Liver (tissue), 9 donors: Measurements from ENCODE around the gene TSTD1. TPM values are rescaled to one million over a fixed set of nuclear protein-coding genes. Genes with fewer than 3 reads are reported as not detected.

Experiments
- DNase-seq: peaks from one replicate; pipeline ENCODE4 v3.0.0-alpha.2; 2017; ENCODE audit warnings: low spot score
- H3K27ac ChIP-seq, 2 donors: one replicate each; pipeline ENCODE4 v1.7.0; 2013; ENCODE audit warnings: inconsistent platforms in 2 of 2, low read length in 2 of 2, control low read depth in 1 of 2, low read depth in 1 of 2, mild to moderate bottlenecking in 1 of 2
- H3K27me3 ChIP-seq, 4 donors: one replicate each; pipeline versions ENCODE4 v1.6.1 to v1.7.0; 2013; ENCODE audit warnings: low read length in 3 of 4, inconsistent platforms in 1 of 4, mild to moderate bottlenecking in 1 of 4, moderate library complexity in 1 of 4; ENCODE audit not compliant: control insufficient read depth in 4 of 4, insufficient read depth in 4 of 4
- H3K36me3 ChIP-seq, 4 donors: one replicate each; pipeline versions ENCODE4 v1.6.1 to v1.7.0; 2013; ENCODE audit warnings: low read length in 3 of 4, mild to moderate bottlenecking in 3 of 4, low read depth in 1 of 4, moderate library complexity in 1 of 4; ENCODE audit not compliant: control insufficient read depth in 4 of 4, insufficient read depth in 3 of 4
- H3K4me1 ChIP-seq, 4 donors: one replicate each; pipeline versions ENCODE4 v1.6.1 to v1.7.0; 2013; ENCODE audit warnings: low read length in 3 of 4, mild to moderate bottlenecking in 3 of 4, moderate library complexity in 1 of 4; ENCODE audit not compliant: control insufficient read depth in 4 of 4, insufficient read depth in 4 of 4
- H3K4me3 ChIP-seq, 3 donors: one replicate each; pipeline versions ENCODE4 v1.6.1 to v1.7.0; 2013; ENCODE audit warnings: low read length in 3 of 3, control low read depth in 1 of 3, low read depth in 1 of 3, mild to moderate bottlenecking in 1 of 3
- H3K9ac ChIP-seq, 2 donors: one replicate each; pipeline ENCODE4 v1.7.0; 2013; ENCODE audit warnings: low read length in 2 of 2, mild to moderate bottlenecking in 2 of 2, moderate library complexity in 2 of 2, control low read depth in 1 of 2, low read depth in 1 of 2
- H3K9me3 ChIP-seq, 4 donors: one replicate each; pipeline versions ENCODE4 v1.6.1 to v1.7.0; 2013; ENCODE audit warnings: low read length in 3 of 4; ENCODE audit not compliant: control insufficient read depth in 4 of 4
- CTCF ChIP-seq: fragments of 150-350 bp; IDR thresholded peaks from 2 replicates; pipeline ENCODE4 v1.5.1; 2017; ENCODE audit warnings: improper control_type of control experiment, low read depth, low read length; ENCODE audit not compliant: missing input control
- EGR1 ChIP-seq, 2 donors: IDR thresholded peaks; 2 replicates each; pipeline ENCODE4 v1.6.1; 2016 to 2018; ENCODE audit warnings: antibody characterized with exemption in 2 of 2, low read depth in 2 of 2
- FOXA1 ChIP-seq: IDR thresholded peaks from 2 replicates; pipeline ENCODE4 v1.6.1; 2016; ENCODE audit warnings: antibody characterized with exemption
- FOXA2 ChIP-seq: IDR thresholded peaks from 2 replicates; pipeline ENCODE4 v1.6.1; 2016; ENCODE audit warnings: antibody characterized with exemption
- GABPA ChIP-seq, 2 donors: IDR thresholded peaks in 1 of 2; conservative IDR thresholded peaks in 1 of 2; 2 replicates each; pipeline ENCODE4 v1.6.1; 2016; ENCODE audit warnings: antibody characterized with exemption in 2 of 2, mild to moderate bottlenecking in 1 of 2, moderate library complexity in 1 of 2
- HNF4A ChIP-seq, 2 donors: conservative IDR thresholded peaks; 2 replicates each; pipeline ENCODE4 v1.6.1; 2016; ENCODE audit warnings: antibody characterized with exemption in 2 of 2, mild to moderate bottlenecking in 2 of 2
- HNF4G ChIP-seq: IDR thresholded peaks from 2 replicates; pipeline ENCODE4 v1.6.1; 2016; ENCODE audit warnings: antibody characterized with exemption
- JUND ChIP-seq, 2 donors: IDR thresholded peaks; 2 replicates each; pipeline ENCODE4 v1.6.1; 2016; ENCODE audit warnings: antibody characterized with exemption in 2 of 2
- MAX ChIP-seq: IDR thresholded peaks from 2 replicates; pipeline ENCODE4 v1.6.1; 2016; ENCODE audit warnings: antibody characterized with exemption
- NR2F2 ChIP-seq: IDR thresholded peaks from 2 replicates; pipeline ENCODE4 v1.6.1; 2016; ENCODE audit warnings: antibody characterized with exemption
- RAD21 ChIP-seq, 2 donors: IDR thresholded peaks; 2 replicates each; pipeline ENCODE4 v1.6.1; 2016; ENCODE audit warnings: antibody characterized with exemption in 2 of 2, mild to moderate bottlenecking in 2 of 2
- RXRA ChIP-seq, 2 donors: IDR thresholded peaks; 2 replicates each; pipeline ENCODE4 v1.6.1; 2017 to 2018; ENCODE audit warnings: antibody characterized with exemption in 2 of 2, mild to moderate bottlenecking in 1 of 2
- SP1 ChIP-seq: IDR thresholded peaks from 2 replicates; pipeline ENCODE4 v1.6.1; 2018; ENCODE audit warnings: antibody characterized with exemption, mild to moderate bottlenecking
- TAF1 ChIP-seq: conservative IDR thresholded peaks from 2 replicates; pipeline ENCODE4 v1.6.1; 2016; ENCODE audit warnings: antibody characterized with exemption, mild to moderate bottlenecking
- YY1 ChIP-seq: IDR thresholded peaks from 2 replicates; pipeline ENCODE4 v1.6.1; 2016; ENCODE audit warnings: antibody characterized with exemption, mild to moderate bottlenecking
- ZBTB33 ChIP-seq: IDR thresholded peaks from 2 replicates; pipeline ENCODE4 v1.6.1; 2016; ENCODE audit warnings: antibody characterized with exemption
- WGBS: extraction: QIAGEN DNeasy Blood & Tissue Kit; methylation state at CpG from one replicate; pipeline ENCODE4 v1.1.7; 2013; 5-methylcytosine and 5-hydroxymethylcytosine counted together
- polyA plus RNA-seq, 2 donors: library from polyadenylated mRNA; stranded (reverse) in 1 of 2; unstranded in 1 of 2; fragments of 200-250 nt in 1 of 2; fragments of >200 nt in 1 of 2; fragmentation: Nextera tagmentation in 1 of 2; extraction: Ambion mirVana in 1 of 2; gene quantifications; one replicate each; pipeline versions ENCODE4 v1.2.1 to v1.2.3, GENCODE V29; 2013 to 2015
- total RNA-seq, 2 donors: library from RNA; depleted of rRNA; stranded (reverse); fragments of >200 nt; gene quantifications; one replicate each; pipeline ENCODE4 v1.2.3, GENCODE V29; 2014
- TF ChIP-seq, protein P1 (sequence below): IDR thresholded peaks from 2 replicates; pipeline ENCODE4 v1.6.1; 2016; ENCODE audit warnings: antibody characterized with exemption, mild to moderate bottlenecking
- TF ChIP-seq, protein P2 (sequence below): IDR thresholded peaks from 2 replicates; pipeline ENCODE4 v1.6.1; 2016; ENCODE audit warnings: antibody characterized with exemption
- donor health status: healthy.
- donor health status: healthy.
- donor health status: healthy.
- donor health status: healthy.
- donor health status: healthy.

Gene TSTD1
- total and polyA plus RNA-seq, 4 donors = 10.9 to 67.5 (median 34.8) TPM

DNA sequence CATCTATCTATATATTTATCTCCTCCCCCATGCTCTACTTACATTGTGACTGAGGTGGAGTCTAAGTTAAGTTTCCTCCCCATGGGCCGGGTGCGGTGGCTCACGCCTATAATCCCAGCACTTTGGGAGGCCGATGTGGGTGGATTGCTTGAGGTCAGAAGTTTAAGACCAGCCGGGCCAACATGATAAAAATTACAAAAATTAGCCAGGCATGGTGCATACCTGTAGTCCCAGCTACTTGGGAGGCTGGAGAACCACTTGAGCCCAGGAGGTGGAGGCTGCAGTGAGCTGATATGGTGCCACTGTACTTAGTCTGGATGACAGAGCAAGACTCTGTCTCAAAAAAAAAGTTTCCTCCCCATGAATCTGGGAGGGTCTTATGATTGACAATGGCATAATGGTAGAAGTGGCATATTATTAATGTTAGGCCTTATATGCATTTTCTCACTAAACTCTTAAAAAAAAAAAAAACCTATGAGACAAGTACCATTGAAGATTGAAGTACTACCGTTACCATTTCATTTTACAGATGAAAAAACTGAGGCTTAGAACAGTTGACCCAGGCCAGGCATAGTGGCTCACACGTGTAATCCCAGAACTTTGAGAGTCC lies 29.1 kb downstream of the TSTD1 start (continued):
- TF ChIP-seq ZBTB33 = no peak

GRCh38 chr1:161008869-161009510 lies 29.8 kb downstream of the TSTD1 start:
- Histone ChIP-seq H3K4me3 (no peak overlapping the region), H3K9me3 (no peaks in the 10 kb centered on the region), H3K27me3 (no peaks in the 10 kb centered on the region), H3K36me3 (peaks cover 0 to 4% (median 1%) of the 10 kb centered on the region in 4 donors), H3K27ac (peak overlapping the region; percentile 28 to 30), H3K4me1 (peaks cover 3 to 18% (median 11%) of the 10 kb centered on the region in 4 donors), H3K9ac (no peak overlapping the region)
- TF ChIP-seq HNF4A (conservative IDR thresholded peaks at IDR 0.05) (peak in 1 of 2 donors; percentile 20), EGR1 (IDR thresholded peaks at IDR 0.05; ENCODE audit: low read depth in 2 of 2) (no peak), RXRA (IDR thresholded peaks at IDR 0.05) (peak in 1 of 2 donors; percentile 29)
- 68% methylated on average over 4 of the region's 4 CpGs for WGBS
- DNase-seq = no peak

- Histone ChIP-seq H3K4me3 (no peak overlapping the region), H3K27ac (no peak overlapping the region), H3K9ac (no peak overlapping the region), H3K36me3 (peaks cover 0 to 4% (median 1%) of the 10 kb centered on the region in 4 donors), H3K9me3 (no peaks in the 10 kb centered on the region), H3K27me3 (no peaks in the 10 kb centered on the region), H3K4me1 (peaks cover 3 to 11% (median 8%) of the 10 kb centered on the region in 4 donors)
- TF ChIP-seq HNF4G = no peak
- no peak for TF ChIP-seq RXRA (IDR thresholded peaks at IDR 0.05)
- no peak for TF ChIP-seq MAX
- no peak for TF ChIP-seq RAD21 (IDR thresholded peaks at IDR 0.05)
- TF ChIP-seq NR2F2 = no peak
- TF ChIP-seq EGR1 (IDR thresholded peaks at IDR 0.05; ENCODE audit: low read depth in 2 of 2) = no peak
- TF ChIP-seq, protein P1, sequence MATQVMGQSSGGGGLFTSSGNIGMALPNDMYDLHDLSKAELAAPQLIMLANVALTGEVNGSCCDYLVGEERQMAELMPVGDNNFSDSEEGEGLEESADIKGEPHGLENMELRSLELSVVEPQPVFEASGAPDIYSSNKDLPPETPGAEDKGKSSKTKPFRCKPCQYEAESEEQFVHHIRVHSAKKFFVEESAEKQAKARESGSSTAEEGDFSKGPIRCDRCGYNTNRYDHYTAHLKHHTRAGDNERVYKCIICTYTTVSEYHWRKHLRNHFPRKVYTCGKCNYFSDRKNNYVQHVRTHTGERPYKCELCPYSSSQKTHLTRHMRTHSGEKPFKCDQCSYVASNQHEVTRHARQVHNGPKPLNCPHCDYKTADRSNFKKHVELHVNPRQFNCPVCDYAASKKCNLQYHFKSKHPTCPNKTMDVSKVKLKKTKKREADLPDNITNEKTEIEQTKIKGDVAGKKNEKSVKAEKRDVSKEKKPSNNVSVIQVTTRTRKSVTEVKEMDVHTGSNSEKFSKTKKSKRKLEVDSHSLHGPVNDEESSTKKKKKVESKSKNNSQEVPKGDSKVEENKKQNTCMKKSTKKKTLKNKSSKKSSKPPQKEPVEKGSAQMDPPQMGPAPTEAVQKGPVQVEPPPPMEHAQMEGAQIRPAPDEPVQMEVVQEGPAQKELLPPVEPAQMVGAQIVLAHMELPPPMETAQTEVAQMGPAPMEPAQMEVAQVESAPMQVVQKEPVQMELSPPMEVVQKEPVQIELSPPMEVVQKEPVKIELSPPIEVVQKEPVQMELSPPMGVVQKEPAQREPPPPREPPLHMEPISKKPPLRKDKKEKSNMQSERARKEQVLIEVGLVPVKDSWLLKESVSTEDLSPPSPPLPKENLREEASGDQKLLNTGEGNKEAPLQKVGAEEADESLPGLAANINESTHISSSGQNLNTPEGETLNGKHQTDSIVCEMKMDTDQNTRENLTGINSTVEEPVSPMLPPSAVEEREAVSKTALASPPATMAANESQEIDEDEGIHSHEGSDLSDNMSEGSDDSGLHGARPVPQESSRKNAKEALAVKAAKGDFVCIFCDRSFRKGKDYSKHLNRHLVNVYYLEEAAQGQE = no peak
- TF ChIP-seq TAF1 = no peak
- TF ChIP-seq, protein P2, sequence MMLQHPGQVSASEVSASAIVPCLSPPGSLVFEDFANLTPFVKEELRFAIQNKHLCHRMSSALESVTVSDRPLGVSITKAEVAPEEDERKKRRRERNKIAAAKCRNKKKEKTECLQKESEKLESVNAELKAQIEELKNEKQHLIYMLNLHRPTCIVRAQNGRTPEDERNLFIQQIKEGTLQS = no peak
- TF ChIP-seq ZBTB33 = no peak
- TF ChIP-seq CTCF = no peak
- no peak for TF ChIP-seq SP1
- TF ChIP-seq JUND (IDR thresholded peaks at IDR 0.05) = no peak
- TF ChIP-seq FOXA1 = no peak
- no peak for TF ChIP-seq FOXA2
- no peak for TF ChIP-seq YY1
- no peak for TF ChIP-seq GABPA (IDR thresholded peaks at IDR 0.05 in 1 of 2, conservative IDR thresholded peaks at IDR 0.05 in 1 of 2)
- TF ChIP-seq HNF4A (conservative IDR thresholded peaks at IDR 0.05) = no peak
- no peak for DNase-seq
- 97% methylated on average over 2 of the region's 2 CpGs for WGBS
Measured at GRCh38 chr1:161007369-161007768, 31.4 kb downstream of the TSTD1 start.
